BJ (cell line): ENCODE measurements around the gene CDH23. TPM values are rescaled to one million over a fixed set of nuclear protein-coding genes. Genes with fewer than 3 reads are reported as not detected.

Experiments
- CTCF ChIA-PET: fragments of 350-600 bp; formaldehyde crosslinking; extraction: SDS; loops from one replicate; lab custom pipeline; 2021; ENCODE audit warnings: antibody characterized with exemption, inconsistent platforms; lab: Yijun Ruan, JAX
- POLR2A ChIA-PET: fragments of 300-600 bp; sonication (Branson Sonifier 250); formaldehyde crosslinking; extraction: SDS; loops from one replicate; lab custom pipeline; 2021; ENCODE audit warnings: antibody characterized with exemption; lab: Charles Lee
- DNase-seq: peaks from one replicate; pipeline ENCODE4 v3.0.0-alpha.2; 2011; ENCODE audit warnings: low read depth
- H3K27me3 ChIP-seq: 2 replicates; pipeline ENCODE4 v1.6.0; 2011; ENCODE audit warnings: low read length; ENCODE audit not compliant: control insufficient read depth, insufficient read depth
- H3K36me3 ChIP-seq: 2 replicates; pipeline ENCODE4 v1.5.1; 2011; ENCODE audit warnings: low read length; ENCODE audit not compliant: control insufficient read depth, insufficient read depth
- H3K4me3 ChIP-seq: 2 replicates; pipeline ENCODE4 v1.5.1; 2011; ENCODE audit warnings: low read depth, mild to moderate bottlenecking, control low read depth, low read length
- CTCF ChIP-seq: IDR thresholded peaks from 2 replicates; pipeline ENCODE4 v1.5.1; 2011; ENCODE audit warnings: low read depth, mild to moderate bottlenecking, control low read depth, inconsistent platforms, low read length, moderate library complexity; ENCODE audit not compliant: insufficient read depth
- polyA plus RNA-seq: library from polyadenylated mRNA; depleted of rRNA; stranded (reverse); fragments of >200 nt; gene quantifications from 2 replicates; pipeline ENCODE4 v1.2.3, GENCODE V29; 2011

Gene CDH23
- polyA plus RNA-seq, 1 experiment = 0.05 TPM

GRCh38 chr10:71454347-71454746, 57.6 kb downstream of the CDH23 start:
- ChIA-PET CTCF (interaction anchor here (1.3 kb wide), 1 partner anchor 19 kb away, joined by 4 read pairs; no protein-coding TSS in a partner anchor), POLR2A (no interaction called here)
- TF ChIP-seq CTCF = no peak
- Histone ChIP-seq H3K4me3 (no peak overlapping the region), H3K36me3 (no peaks in the 10 kb centered on the region), H3K27me3 (peaks cover 12% of the 10 kb centered on the region)
- no peak for DNase-seq

GRCh38 chr10:71455035-71455434, 58.3 kb downstream of the CDH23 start:
- peaks cover 12% of the 10 kb centered on the region for H3K27me3 ChIP-seq
- H3K36me3 ChIP-seq = no peaks in the 10 kb centered on the region
- ChIA-PET CTCF (no interaction called here), POLR2A (no interaction called here)
- TF ChIP-seq CTCF = no peak
- no peak overlapping the region for H3K4me3 ChIP-seq
- no peak for DNase-seq

- DNase-seq = no peak
- H3K27me3 ChIP-seq = peaks cover 13% of the 10 kb centered on the region
- no peak for TF ChIP-seq CTCF
- H3K4me3 ChIP-seq = no peak overlapping the region
- no peaks in the 10 kb centered on the region for H3K36me3 ChIP-seq
- ChIA-PET POLR2A (no interaction called here), CTCF (interaction anchor here (1.0 to 1.6 kb wide), 2 partner anchors 142 to 143 kb away, joined by 3 read pairs; no protein-coding TSS in a partner anchor)
These were observed 59.9 kb downstream of the CDH23 start for GRCh38 chr10:71456631-71457030.

- POLR2A ChIA-PET = no interaction called here
- CTCF ChIA-PET = interaction anchor here (1.5 to 1.6 kb wide), 3 partner anchors 10 to 144 kb away, joined by 3 to 4 read pairs (median 3); no protein-coding TSS in a partner anchor
- no peak overlapping the region for H3K4me3 ChIP-seq
- TF ChIP-seq CTCF = no peak
- no peaks in the 10 kb centered on the region for H3K36me3 ChIP-seq
- H3K27me3 ChIP-seq = peaks cover 13% of the 10 kb centered on the region
- no peak for DNase-seq
These were observed 61.2 kb downstream of the CDH23 start for GRCh38 chr10:71457908-71458307.

- Histone ChIP-seq H3K36me3 (no peaks in the 10 kb centered on the region), H3K27me3 (peaks cover 13% of the 10 kb centered on the region), H3K4me3 (no peak overlapping the region)
- no peak for DNase-seq
- ChIA-PET CTCF (interaction anchor here (1.5 kb wide), 2 partner anchors 10 to 60 kb away, joined by 3 to 4 read pairs; no protein-coding TSS in a partner anchor), POLR2A (no interaction called here)
- no peak for TF ChIP-seq CTCF
These were observed 61.7 kb downstream of the CDH23 start for GRCh38 chr10:71458387-71458786.
